H9 (cell line): ENCODE measurements around the gene YES1. TPM values are rescaled to one million over a fixed set of nuclear protein-coding genes. Genes with fewer than 3 reads are reported as not detected.

Source experiments
- DNase-seq: peaks from one replicate; pipeline ENCODE4 v3.0.0-alpha.2; 2017
- H2AFZ ChIP-seq: one replicate; pipeline ENCODE4 v1.6.1; 2013; ENCODE audit warnings: mild to moderate bottlenecking, low read length, control low read depth, moderate library complexity
- H2AK5ac ChIP-seq: 2 replicates; pipeline ENCODE4 v1.6.1; 2013; ENCODE audit warnings: low read length, control low read depth, mixed read lengths; ENCODE audit not compliant: insufficient read length
- H2BK120ac ChIP-seq: one replicate; pipeline ENCODE4 v1.6.1; 2013; ENCODE audit warnings: low read depth, mild to moderate bottlenecking, low read length, control low read depth, inconsistent platforms; ENCODE audit not compliant: poor library complexity, severe bottlenecking
- H2BK12ac ChIP-seq: 2 replicates; pipeline ENCODE4 v1.6.1; 2013; ENCODE audit warnings: low read length, control low read depth, mixed read lengths, low read depth; ENCODE audit not compliant: insufficient read length
- H2BK15ac ChIP-seq: 2 replicates; pipeline ENCODE4 v1.6.1; 2013; ENCODE audit warnings: low read depth, low read length, control low read depth
- H2BK20ac ChIP-seq: one replicate; pipeline ENCODE4 v1.6.1; 2013; ENCODE audit warnings: low read depth, mild to moderate bottlenecking, low read length, control low read depth, inconsistent platforms; ENCODE audit not compliant: poor library complexity, severe bottlenecking
- H2BK5ac ChIP-seq: 2 replicates; pipeline ENCODE4 v1.6.1; 2013; ENCODE audit warnings: low read length, control low read depth, mixed read lengths; ENCODE audit not compliant: insufficient read length
- H3K14ac ChIP-seq: 2 replicates; pipeline ENCODE4 v1.6.1; 2013; ENCODE audit warnings: low read length, control low read depth; ENCODE audit not compliant: insufficient read depth
- H3K18ac ChIP-seq: 2 replicates; pipeline ENCODE4 v1.6.1; 2013; ENCODE audit warnings: low read depth, mild to moderate bottlenecking, mixed read lengths, low read length, control low read depth; ENCODE audit not compliant: insufficient read length
- H3K23ac ChIP-seq: 2 replicates; pipeline ENCODE4 v1.6.1; 2013; ENCODE audit warnings: low read length, control low read depth, mixed read lengths, low read depth; ENCODE audit not compliant: insufficient read length
- H3K23me2 ChIP-seq: 2 replicates; pipeline ENCODE4 v1.6.1; 2013; ENCODE audit warnings: low read depth, mild to moderate bottlenecking, mixed read lengths, low read length, control low read depth; ENCODE audit not compliant: insufficient read length, poor library complexity, severe bottlenecking
- H3K27ac ChIP-seq: 2 replicates; pipeline ENCODE4 v1.5.1; 2013; ENCODE audit warnings: low read length, control low read depth, mixed read lengths, low read depth; ENCODE audit not compliant: insufficient read length
- H3K27me3 ChIP-seq: 2 replicates; pipeline ENCODE4 v1.6.1; 2013; ENCODE audit warnings: low read length, control low read depth, inconsistent platforms; ENCODE audit not compliant: insufficient read depth
- H3K4ac ChIP-seq: 2 replicates; pipeline ENCODE4 v1.6.1; 2013; ENCODE audit warnings: low read depth, mild to moderate bottlenecking, control low read depth, inconsistent platforms, low read length, moderate library complexity
- H3K4me1 ChIP-seq: 2 replicates; pipeline ENCODE4 v1.6.1; 2013; ENCODE audit warnings: low read length, control low read depth, inconsistent platforms; ENCODE audit not compliant: insufficient read depth
- H3K4me2 ChIP-seq: 2 replicates; pipeline ENCODE4 v1.6.1; 2013; ENCODE audit warnings: low read length, control low read depth, mixed read lengths; ENCODE audit not compliant: insufficient read length, insufficient read depth
- H3K56ac ChIP-seq: 2 replicates; pipeline ENCODE4 v1.6.1; 2013; ENCODE audit warnings: low read depth, mild to moderate bottlenecking, mixed read lengths, low read length, control low read depth; ENCODE audit not compliant: insufficient read length
- H3K79me1 ChIP-seq: 2 replicates; pipeline ENCODE4 v1.6.1; 2013; ENCODE audit warnings: low read depth, mild to moderate bottlenecking, moderate library complexity, low read length, control low read depth, inconsistent platforms; ENCODE audit not compliant: insufficient read depth, poor library complexity, severe bottlenecking
- H3K79me2 ChIP-seq: 2 replicates; pipeline ENCODE4 v1.6.1; 2013; ENCODE audit warnings: low read length, control low read depth, inconsistent platforms; ENCODE audit not compliant: insufficient read depth
- H3K9ac ChIP-seq: 2 replicates; pipeline ENCODE4 v1.6.1; 2013; ENCODE audit warnings: low read length, control low read depth, mixed read lengths; ENCODE audit not compliant: insufficient read length; ENCODE audit errors: extremely low read depth
- H3K9me3 ChIP-seq: one replicate; pipeline ENCODE4 v1.6.1; 2013; ENCODE audit warnings: low read depth, low read length, inconsistent platforms; ENCODE audit not compliant: control insufficient read depth
- H3T11ph ChIP-seq: one replicate; pipeline ENCODE4 v1.6.1; 2013; ENCODE audit warnings: mild to moderate bottlenecking, low read length, control low read depth, inconsistent platforms
- H4K20me1 ChIP-seq: one replicate; pipeline ENCODE4 v1.6.1; 2013; ENCODE audit not compliant: control insufficient read depth, insufficient read length, insufficient read depth
- H4K5ac ChIP-seq: 2 replicates; pipeline ENCODE4 v1.6.1; 2013; ENCODE audit warnings: low read depth, mild to moderate bottlenecking, mixed read lengths, low read length, control low read depth; ENCODE audit not compliant: insufficient read length
- H4K8ac ChIP-seq: replicated peaks from 2 replicates; pipeline ENCODE4 v1.6.1; 2013; ENCODE audit warnings: low read length, control low read depth, mixed read lengths, low read depth; ENCODE audit not compliant: insufficient read length
- H4K91ac ChIP-seq: 2 replicates; pipeline ENCODE4 v1.6.1; 2013; ENCODE audit warnings: low read depth, mild to moderate bottlenecking, moderate library complexity, mixed read lengths, low read length, control low read depth; ENCODE audit not compliant: insufficient read length
- H3K27ac Mint-ChIP-seq, 3 experiments: 2 replicates in 2 of 3; 3 replicates in 1 of 3; pipeline ENCODE4 v1.8.0; 2020 to 2021; ENCODE audit warnings: mixed read lengths in 3 of 3, mild to moderate bottlenecking in 1 of 3, moderate library complexity in 1 of 3
- H3K27me3 Mint-ChIP-seq: 2 replicates; pipeline ENCODE4 v1.8.0; 2021; ENCODE audit warnings: low read depth, mild to moderate bottlenecking, moderate library complexity, mixed read lengths
- H3K36me3 Mint-ChIP-seq, 3 experiments: 2 replicates in 2 of 3; 3 replicates in 1 of 3; pipeline ENCODE4 v1.8.0; 2020 to 2021; ENCODE audit warnings: low read depth in 3 of 3, mixed read lengths in 3 of 3; ENCODE audit not compliant: insufficient read depth in 1 of 3
- H3K4me1 Mint-ChIP-seq, 2 experiments: 2 replicates each; pipeline ENCODE4 v1.8.0; 2020; ENCODE audit warnings: mixed read lengths in 2 of 2
- H3K4me3 Mint-ChIP-seq, 2 experiments: 2 replicates in 1 of 2; 3 replicates in 1 of 2; pipeline ENCODE4 v1.8.0; 2020 to 2021; ENCODE audit warnings: mild to moderate bottlenecking in 2 of 2, mixed read lengths in 2 of 2, moderate library complexity in 1 of 2
- H3K9me3 Mint-ChIP-seq, 2 experiments: 2 replicates in 1 of 2; 3 replicates in 1 of 2; pipeline ENCODE4 v1.8.0; 2020; ENCODE audit warnings: mild to moderate bottlenecking in 2 of 2, mixed read lengths in 2 of 2, moderate library complexity in 1 of 2
- WGBS: extraction: QIAGEN DNeasy Blood & Tissue Kit; methylation state at CpG from one replicate; pipeline ENCODE4 v1.1.7; 2013; ENCODE audit warnings: missing lambda C conversion rate, low lambda C conversion rate, mixed read lengths; ENCODE audit not compliant: insufficient read length; ENCODE audit errors: extremely low coverage; 5-methylcytosine and 5-hydroxymethylcytosine counted together
- total RNA-seq: library from RNA; stranded (reverse); gene quantifications from 2 replicates; pipeline ENCODE4 v1.2.1, GENCODE V29; 2021
- TF ChIP-seq, protein P1 (sequence below): fragments of 200-600 bp; sonication (generic); conservative IDR thresholded peaks from 3 replicates; pipeline ENCODE4 v1.8.0; 2021; ENCODE audit warnings: antibody characterized with exemption, mild to moderate bottlenecking

YES1 gene
- total RNA-seq, 1 experiment from 2014 or later = 86.9 TPM

DNA sequence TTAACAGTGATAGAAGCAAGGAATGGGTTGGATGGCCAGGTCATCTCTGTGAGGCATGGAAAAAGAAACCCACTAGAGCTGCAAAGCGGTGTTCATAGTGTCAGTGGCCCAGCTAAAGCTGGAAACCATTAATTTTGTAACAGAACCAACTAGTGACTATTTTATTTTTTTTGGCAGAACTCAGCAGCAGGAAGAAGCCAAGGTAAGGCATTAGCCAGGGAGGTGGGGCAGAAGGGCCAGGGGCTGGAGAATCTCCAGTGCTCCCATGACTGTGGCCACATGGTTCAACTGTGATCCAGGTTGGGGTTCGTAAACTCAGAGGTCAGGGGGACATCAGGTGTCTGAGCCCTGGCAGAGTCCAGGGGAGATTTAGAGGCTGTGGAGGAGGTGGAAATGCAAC lies 25.9 kb upstream of the YES1 start:
- no peak overlapping the region for H4K91ac ChIP-seq
- no peak overlapping the region for H3K4me3 Mint-ChIP-seq
- H3K9ac ChIP-seq = no peak overlapping the region
- H3K36me3 Mint-ChIP-seq = no peaks in the 10 kb centered on the region
- H2BK15ac ChIP-seq = no peak overlapping the region
- H3K4me1 ChIP-seq = no peaks in the 10 kb centered on the region
- no peak overlapping the region for H4K5ac ChIP-seq
- no peak overlapping the region for H2BK120ac ChIP-seq
- H3K4me2 ChIP-seq = no peak overlapping the region
- H3K4ac ChIP-seq = no peak overlapping the region
- TF ChIP-seq, protein P1, sequence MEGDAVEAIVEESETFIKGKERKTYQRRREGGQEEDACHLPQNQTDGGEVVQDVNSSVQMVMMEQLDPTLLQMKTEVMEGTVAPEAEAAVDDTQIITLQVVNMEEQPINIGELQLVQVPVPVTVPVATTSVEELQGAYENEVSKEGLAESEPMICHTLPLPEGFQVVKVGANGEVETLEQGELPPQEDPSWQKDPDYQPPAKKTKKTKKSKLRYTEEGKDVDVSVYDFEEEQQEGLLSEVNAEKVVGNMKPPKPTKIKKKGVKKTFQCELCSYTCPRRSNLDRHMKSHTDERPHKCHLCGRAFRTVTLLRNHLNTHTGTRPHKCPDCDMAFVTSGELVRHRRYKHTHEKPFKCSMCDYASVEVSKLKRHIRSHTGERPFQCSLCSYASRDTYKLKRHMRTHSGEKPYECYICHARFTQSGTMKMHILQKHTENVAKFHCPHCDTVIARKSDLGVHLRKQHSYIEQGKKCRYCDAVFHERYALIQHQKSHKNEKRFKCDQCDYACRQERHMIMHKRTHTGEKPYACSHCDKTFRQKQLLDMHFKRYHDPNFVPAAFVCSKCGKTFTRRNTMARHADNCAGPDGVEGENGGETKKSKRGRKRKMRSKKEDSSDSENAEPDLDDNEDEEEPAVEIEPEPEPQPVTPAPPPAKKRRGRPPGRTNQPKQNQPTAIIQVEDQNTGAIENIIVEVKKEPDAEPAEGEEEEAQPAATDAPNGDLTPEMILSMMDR = no peak
- peaks cover 92% of the 10 kb centered on the region for H3K27me3 Mint-ChIP-seq
- H3K9me3 Mint-ChIP-seq = no peaks in the 10 kb centered on the region; a peak in 1 of 5 replicates
- H3K9me3 ChIP-seq = no peaks in the 10 kb centered on the region
- no peak for DNase-seq
- H2BK12ac ChIP-seq = no peak overlapping the region
- peaks cover 3% of the 10 kb centered on the region for H4K20me1 ChIP-seq
- no peak overlapping the region for H3K56ac ChIP-seq
- no peaks in the 10 kb centered on the region for H3K79me2 ChIP-seq
- H3K27me3 ChIP-seq = peaks cover 30% of the 10 kb centered on the region
- H3K27ac ChIP-seq = no peak overlapping the region
- H3K23me2 ChIP-seq = no peaks in the 10 kb centered on the region
- H3K14ac ChIP-seq = no peak overlapping the region
- WGBS = no CpG with 5 or more reads among the region's 2 CpGs
- H2BK20ac ChIP-seq = no peak overlapping the region
- H2BK5ac ChIP-seq = no peak overlapping the region
- H3K18ac ChIP-seq = no peak overlapping the region
- no peak overlapping the region for H3K23ac ChIP-seq
- no peak overlapping the region for H3K27ac Mint-ChIP-seq
- peaks cover 3 to 6% of the 10 kb centered on the region in 2 experiments for H3K4me1 Mint-ChIP-seq
- no peak overlapping the region for H4K8ac ChIP-seq
- no peak overlapping the region for H2AK5ac ChIP-seq
- H3T11ph ChIP-seq = no peak overlapping the region
- no peak overlapping the region for H2AFZ ChIP-seq
- H3K79me1 ChIP-seq = no peaks in the 10 kb centered on the region
